Measurements from ENCODE around the gene SLC9A5. TPM values are rescaled to one million over a fixed set of nuclear protein-coding genes. Genes with fewer than 3 reads are reported as not detected.

The SLC9A5 gene, protein sequence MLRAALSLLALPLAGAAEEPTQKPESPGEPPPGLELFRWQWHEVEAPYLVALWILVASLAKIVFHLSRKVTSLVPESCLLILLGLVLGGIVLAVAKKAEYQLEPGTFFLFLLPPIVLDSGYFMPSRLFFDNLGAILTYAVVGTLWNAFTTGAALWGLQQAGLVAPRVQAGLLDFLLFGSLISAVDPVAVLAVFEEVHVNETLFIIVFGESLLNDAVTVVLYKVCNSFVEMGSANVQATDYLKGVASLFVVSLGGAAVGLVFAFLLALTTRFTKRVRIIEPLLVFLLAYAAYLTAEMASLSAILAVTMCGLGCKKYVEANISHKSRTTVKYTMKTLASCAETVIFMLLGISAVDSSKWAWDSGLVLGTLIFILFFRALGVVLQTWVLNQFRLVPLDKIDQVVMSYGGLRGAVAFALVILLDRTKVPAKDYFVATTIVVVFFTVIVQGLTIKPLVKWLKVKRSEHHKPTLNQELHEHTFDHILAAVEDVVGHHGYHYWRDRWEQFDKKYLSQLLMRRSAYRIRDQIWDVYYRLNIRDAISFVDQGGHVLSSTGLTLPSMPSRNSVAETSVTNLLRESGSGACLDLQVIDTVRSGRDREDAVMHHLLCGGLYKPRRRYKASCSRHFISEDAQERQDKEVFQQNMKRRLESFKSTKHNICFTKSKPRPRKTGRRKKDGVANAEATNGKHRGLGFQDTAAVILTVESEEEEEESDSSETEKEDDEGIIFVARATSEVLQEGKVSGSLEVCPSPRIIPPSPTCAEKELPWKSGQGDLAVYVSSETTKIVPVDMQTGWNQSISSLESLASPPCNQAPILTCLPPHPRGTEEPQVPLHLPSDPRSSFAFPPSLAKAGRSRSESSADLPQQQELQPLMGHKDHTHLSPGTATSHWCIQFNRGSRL
- 3.0 and 4.1 TPM in 2 replicates for total RNA-seq

DNA sequence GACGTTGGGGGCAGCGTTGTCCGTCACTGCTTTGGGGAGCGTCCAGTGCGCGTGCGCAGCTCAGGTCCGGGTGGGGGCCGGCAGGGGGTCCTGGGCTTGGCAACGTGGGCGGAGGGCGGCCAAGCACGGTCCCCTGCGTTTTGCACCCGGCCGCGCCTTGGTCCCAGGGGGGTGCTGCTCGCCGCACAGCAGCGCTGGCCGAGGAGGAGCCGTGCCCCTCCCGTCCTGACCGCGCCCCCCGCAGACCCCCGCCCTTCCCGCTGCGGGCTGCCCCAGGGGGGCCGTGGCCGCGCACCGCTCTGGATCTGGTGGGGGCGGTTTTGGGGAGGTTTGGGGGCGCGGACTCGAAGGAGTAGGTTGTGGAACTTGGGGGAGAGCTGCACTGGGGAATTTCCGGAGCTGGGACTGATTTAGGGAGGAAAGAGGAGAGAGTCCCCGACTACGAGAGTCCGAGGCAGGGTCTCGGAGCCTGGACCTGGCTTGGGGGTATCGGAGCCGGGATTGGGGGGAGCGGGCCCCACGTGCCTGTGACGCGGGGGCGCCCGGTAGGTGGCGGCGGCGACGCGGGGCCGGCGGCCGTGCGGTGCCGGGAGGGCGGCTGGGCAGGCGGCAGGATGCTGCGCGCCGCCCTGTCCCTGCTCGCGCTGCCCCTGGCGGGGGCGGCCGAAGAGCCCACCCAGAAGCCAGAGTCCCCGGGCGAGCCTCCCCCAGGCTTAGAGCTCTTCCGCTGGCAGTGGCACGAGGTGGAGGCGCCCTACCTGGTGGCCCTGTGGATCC lies at the start of gene SLC9A5:
Gene SLC9A5 (plus strand): TSS at position 579 of the 777 bp plus-strand sequence. CDS start 36 bp downstream, at position 615.

DNA sequence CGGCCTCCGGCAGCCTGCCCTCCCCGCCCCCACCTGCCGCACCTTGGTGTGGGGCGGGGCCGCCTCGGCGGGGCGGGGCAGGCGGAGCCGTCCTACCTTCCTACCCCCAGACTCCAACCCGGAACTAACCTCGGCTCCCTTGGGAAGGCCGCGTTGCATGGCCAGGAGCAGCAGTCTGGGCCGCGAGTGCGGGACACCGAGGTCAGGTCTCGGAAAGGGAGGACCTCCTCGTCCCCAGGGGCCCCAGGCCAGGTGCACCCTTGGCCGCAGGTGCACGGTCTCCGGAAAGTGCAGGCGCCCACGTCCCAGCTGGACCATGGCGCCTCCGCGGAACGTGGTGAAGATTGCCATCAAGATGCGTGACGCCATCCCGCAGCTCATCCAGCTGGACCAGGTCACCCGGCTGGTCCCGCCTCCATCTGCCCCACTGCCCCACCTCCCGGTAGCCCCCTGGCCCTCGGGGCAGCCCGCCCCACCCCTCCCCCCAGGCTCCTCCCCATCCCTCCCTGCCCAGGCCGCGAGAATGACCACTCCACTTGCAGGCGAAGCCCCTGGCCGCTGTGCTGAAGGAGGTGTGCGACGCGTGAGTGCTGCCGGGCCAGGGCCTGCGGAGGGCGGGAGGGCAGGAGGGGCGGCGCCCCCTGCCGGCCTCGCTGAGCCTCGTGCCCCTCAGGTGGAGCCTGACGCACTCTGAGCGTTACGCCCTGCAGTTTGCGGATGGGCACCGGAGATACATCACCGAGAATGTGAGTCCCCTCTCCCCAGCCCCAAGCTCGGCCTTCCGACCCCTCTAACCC lies 49.6 kb upstream of the SLC9A5 start, which contains the start of gene ELMO3:
Gene ELMO3 (plus strand): TSS at position 121 of the 797 bp plus-strand sequence. CDS start 196 bp downstream, at position 317.

DNA sequence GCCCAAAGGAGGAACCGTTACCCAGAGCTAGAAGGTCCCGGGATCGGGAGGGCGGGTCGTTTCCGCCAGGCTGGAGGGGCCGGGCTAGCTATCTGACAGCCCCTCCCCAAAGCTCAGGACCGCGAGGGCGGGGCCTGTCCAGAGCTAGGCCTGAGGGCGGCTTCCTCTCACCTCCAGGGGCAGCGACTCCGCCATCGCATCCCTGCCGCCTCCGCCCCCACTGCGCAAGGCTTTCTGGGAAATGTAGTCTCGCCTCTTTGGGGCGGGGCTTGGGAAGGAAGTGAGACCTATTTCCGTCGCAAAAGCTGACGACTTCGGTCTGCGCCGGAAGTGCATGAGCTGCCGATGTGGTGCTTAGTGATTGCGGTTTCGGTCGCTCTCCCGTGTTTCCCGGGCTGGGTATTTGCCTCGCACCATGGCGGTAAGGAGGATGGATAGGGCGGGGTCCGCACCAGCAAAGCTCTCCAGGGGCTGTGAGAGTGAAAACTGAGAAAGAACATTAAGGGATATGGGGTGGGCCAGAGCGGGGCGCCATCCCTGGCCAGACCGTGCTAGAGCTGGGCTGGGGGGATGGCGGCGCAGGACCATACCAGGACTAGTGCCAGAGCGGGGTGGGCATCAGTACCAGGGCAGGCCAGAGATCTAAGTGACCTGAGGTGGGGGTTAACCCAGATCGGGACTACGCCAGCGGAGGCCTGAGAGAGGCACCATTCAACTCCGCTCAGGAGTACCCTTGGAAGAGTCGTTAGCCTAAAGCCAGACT lies 21.8 kb upstream of the SLC9A5 start, which contains the start of gene TMEM208:
Gene TMEM208 (plus strand): TSS at position 327 of the 763 bp plus-strand sequence. CDS start 89 bp downstream, at position 416.

DNA sequence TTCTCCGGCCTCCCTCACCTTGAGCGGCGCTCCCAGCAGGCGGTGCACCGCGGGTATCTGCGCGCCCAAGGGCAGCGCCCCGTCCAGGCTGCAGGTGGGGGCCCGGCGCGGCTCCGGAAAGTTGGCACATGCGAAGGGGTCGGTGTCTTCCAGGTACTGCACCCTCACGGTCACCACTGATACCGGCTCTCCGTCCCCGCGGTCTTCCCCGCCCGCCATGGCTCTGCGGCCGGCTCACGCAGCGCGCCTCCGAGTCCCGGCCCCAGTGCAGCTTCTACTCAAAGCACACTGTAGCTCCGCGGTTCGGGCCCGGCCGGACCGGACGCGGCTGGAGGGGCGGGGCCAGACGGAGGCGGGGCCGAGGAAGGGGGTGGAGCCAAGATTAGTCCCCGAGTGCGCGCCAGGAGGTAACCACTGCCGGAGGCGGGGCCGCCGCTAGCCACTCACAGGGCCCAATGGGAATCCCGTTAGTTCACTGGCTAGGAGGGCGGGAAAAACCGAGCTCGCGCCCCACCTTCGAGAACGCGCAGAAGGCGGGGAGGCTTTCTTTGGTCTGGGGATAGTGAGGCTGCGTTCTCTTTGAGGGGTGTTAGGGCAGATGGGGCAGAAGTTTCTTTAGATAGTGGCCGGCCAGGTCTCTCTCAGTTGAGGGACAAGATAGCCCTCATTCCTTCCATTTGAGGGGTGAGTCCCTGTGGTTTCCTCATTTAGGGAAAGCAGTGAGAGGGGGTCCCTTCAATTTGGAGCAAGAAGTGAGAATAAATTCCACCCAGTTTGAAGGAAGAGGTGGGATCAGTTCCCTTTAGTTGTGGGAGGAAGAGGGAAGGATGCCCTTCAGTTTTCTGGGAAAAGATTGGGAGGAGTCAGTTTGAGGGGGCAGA lies 1.3 kb upstream of the SLC9A5 start, which contains the start of gene FHOD1:
Gene FHOD1 (minus strand): TSS at position 290 of the 881 bp plus-strand sequence. CDS start 71 bp downstream, at position 219.

DNA sequence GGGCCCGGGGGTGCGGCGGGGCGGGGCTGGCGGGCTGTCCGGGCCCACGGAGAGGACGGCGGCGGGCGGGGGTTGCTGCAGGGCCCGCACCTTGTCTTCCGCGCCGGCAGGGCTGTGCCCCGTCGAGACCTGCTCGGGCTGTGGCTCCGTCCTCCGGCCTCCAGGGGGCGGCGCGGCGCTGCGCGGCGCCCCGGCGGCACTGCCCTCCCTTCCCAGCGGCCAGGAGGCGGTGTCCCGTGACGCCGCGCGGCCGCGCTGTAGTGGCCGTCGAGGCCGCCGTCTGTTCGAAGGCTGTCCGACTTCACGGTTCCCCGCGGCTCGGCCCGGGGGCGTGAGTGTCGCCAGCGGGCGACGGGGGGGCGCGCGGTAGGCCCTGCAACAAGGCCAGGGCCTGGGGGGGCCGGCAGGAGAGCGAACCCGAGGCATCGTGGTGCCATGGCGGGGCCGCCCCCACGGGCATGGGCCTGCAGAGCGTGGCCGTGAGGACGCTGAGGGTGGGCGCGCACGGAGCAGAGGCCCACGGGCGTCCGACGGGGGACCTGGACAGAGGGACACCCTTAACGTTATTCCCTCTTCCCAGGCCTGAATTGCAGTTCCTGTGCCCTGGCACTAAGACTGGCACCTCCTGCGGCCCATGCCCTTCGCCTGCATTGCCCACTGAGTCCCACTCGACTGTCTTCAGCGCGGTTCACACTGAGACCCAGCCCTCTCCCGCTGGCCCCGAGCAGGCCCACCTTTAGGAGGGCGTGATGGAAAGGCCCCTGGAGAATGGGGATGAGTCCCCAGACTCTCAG lies 30.7 kb downstream of the SLC9A5 start, which contains the start of gene PLEKHG4:
Gene PLEKHG4 (plus strand): TSS at position 237 of the 794 bp plus-strand sequence. CDS start 513 bp downstream, at position 750.

Small RNA genes within 50 kb of the gene (small RNA-seq; reads per million reads assigned to genes)
- 0.82 reads per million, percentile 12 among the genes with 10 or more reads in this experiment for gene MIR328

Other genes with a start within 250 kb of the SLC9A5 start
- gene CBFB, start 219.8 kb upstream of the SLC9A5 start, total RNA-seq, result 42.9 and 47.7 TPM in 2 replicates
- 16.5 and 17.0 TPM in 2 replicates for gene PHAF1, start 139.0 kb upstream of the SLC9A5 start, total RNA-seq
- gene B3GNT9, start 98.0 kb upstream of the SLC9A5 start, total RNA-seq, result 74.3 and 86.0 TPM in 2 replicates
- 17.4 and 20.5 TPM in 2 replicates for gene TRADD, start 89.1 kb upstream of the SLC9A5 start, total RNA-seq
- gene FBXL8, start 89.0 kb upstream of the SLC9A5 start, total RNA-seq, result 14.8 and 18.7 TPM in 2 replicates
- 4.5 and 9.6 TPM in 2 replicates for gene HSF4, start 84.2 kb upstream of the SLC9A5 start, total RNA-seq
- 14.8 and 15.9 TPM in 2 replicates for gene NOL3, start 78.4 kb upstream of the SLC9A5 start, total RNA-seq
- 6.3 and 6.6 TPM in 2 replicates for gene MATCAP1, start 65.0 kb upstream of the SLC9A5 start, total RNA-seq
- not detected in 2 replicates for gene EXOC3L1, start 58.8 kb upstream of the SLC9A5 start, total RNA-seq
- gene E2F4, start 56.8 kb upstream of the SLC9A5 start, total RNA-seq, result 74.0 and 82.8 TPM in 2 replicates
- gene ELMO3, start 49.8 kb upstream of the SLC9A5 start, total RNA-seq, result 0.36 and 0.49 TPM in 2 replicates
- gene TMEM208, start 21.8 kb upstream of the SLC9A5 start, total RNA-seq, result 26.4 and 27.9 TPM in 2 replicates
- gene FHOD1, start 1.5 kb upstream of the SLC9A5 start, total RNA-seq, result 24.5 and 36.9 TPM in 2 replicates
- 52.7 and 60.0 TPM in 2 replicates for gene PLEKHG4, start 30.6 kb downstream of the SLC9A5 start, total RNA-seq
- gene KCTD19, start 77.8 kb downstream of the SLC9A5 start, total RNA-seq, result under 0.01 TPM in 1 of 2 replicates, not detected in the other
- 0.49 TPM in 1 of 2 replicates, not detected in the other for gene LRRC36, start 77.8 kb downstream of the SLC9A5 start, total RNA-seq
- gene TPPP3, start 144.5 kb downstream of the SLC9A5 start, total RNA-seq, result 0.65 and 0.97 TPM in 2 replicates
- gene ZDHHC1, start 167.5 kb downstream of the SLC9A5 start, total RNA-seq, result 14.7 and 15.3 TPM in 2 replicates
- gene HSD11B2, start 182.1 kb downstream of the SLC9A5 start, total RNA-seq, result not detected in 2 replicates
- gene ATP6V0D1, start 232.2 kb downstream of the SLC9A5 start, total RNA-seq, result 111 and 131 TPM in 2 replicates
- gene AGRP, start 234.6 kb downstream of the SLC9A5 start, total RNA-seq, result not detected in 2 replicates

All from hair follicle dermal papilla cell (primary cell).